Tibial nerve (tissue), 3 donors: ENCODE results near the gene TTC1.

Experiments used
- CTCF ChIP-seq, 5 experiments: fragments of 200-600 bp in 3 of 5; fragments of 450-650 bp in 2 of 5; sonication (generic) in 3 of 5; IDR thresholded peaks; one replicate each; pipeline ENCODE4 v1.5.1; 2016 to 2019; ENCODE audit warnings: antibody characterized with exemption in 5 of 5, mild to moderate bottlenecking in 3 of 5, moderate library complexity in 2 of 5
- POLR2A ChIP-seq, 2 donors: fragments of 450-650 bp; IDR thresholded peaks; one replicate each; pipeline ENCODE4 v1.6.1; 2017; ENCODE audit warnings: antibody characterized with exemption in 2 of 2, mild to moderate bottlenecking in 2 of 2, moderate library complexity in 2 of 2

GRCh38 chr5:160036884-160037283 is 27.9 kb downstream of the TTC1 start:
- no peak for TF ChIP-seq CTCF (IDR thresholded peaks at IDR 0.05)
- TF ChIP-seq POLR2A (IDR thresholded peaks at IDR 0.05) = no peak
